BLaER1 (cell line): Measurements from ENCODE around the gene ZNF710.

Source experiments
- H3K27ac ChIP-seq: shearing (Covaris generic); formaldehyde crosslinking; 2 replicates; pipeline ENCODE4 v1.8.1; 2022
- H3K27me3 ChIP-seq: shearing (Covaris generic); formaldehyde crosslinking; 2 replicates; pipeline ENCODE4 v1.8.1; 2022
- H3K36me3 ChIP-seq: shearing (Covaris generic); formaldehyde crosslinking; 2 replicates; pipeline ENCODE4 v1.8.1; 2022
- H3K4me1 ChIP-seq: shearing (Covaris generic); formaldehyde crosslinking; 2 replicates; pipeline ENCODE4 v1.8.1; 2022
- H3K4me2 ChIP-seq: shearing (Covaris generic); formaldehyde crosslinking; 2 replicates; pipeline ENCODE4 v1.8.1; 2022
- H3K4me3 ChIP-seq: shearing (Covaris generic); formaldehyde crosslinking; 2 replicates; pipeline ENCODE4 v1.8.1; 2022
- H3K9ac ChIP-seq: shearing (Covaris generic); formaldehyde crosslinking; 2 replicates; pipeline ENCODE4 v1.8.1; 2022
- H3K9me3 ChIP-seq: shearing (Covaris generic); formaldehyde crosslinking; 2 replicates; pipeline ENCODE4 v1.8.1; 2022
- H4K20me1 ChIP-seq: shearing (Covaris generic); formaldehyde crosslinking; 2 replicates; pipeline ENCODE4 v1.8.1; 2022
- Cebpa-rat ChIP-seq: shearing (Covaris generic); IDR thresholded peaks from 2 replicates; pipeline ENCODE4 v1.8.1; 2022

Gene ZNF710

DNA sequence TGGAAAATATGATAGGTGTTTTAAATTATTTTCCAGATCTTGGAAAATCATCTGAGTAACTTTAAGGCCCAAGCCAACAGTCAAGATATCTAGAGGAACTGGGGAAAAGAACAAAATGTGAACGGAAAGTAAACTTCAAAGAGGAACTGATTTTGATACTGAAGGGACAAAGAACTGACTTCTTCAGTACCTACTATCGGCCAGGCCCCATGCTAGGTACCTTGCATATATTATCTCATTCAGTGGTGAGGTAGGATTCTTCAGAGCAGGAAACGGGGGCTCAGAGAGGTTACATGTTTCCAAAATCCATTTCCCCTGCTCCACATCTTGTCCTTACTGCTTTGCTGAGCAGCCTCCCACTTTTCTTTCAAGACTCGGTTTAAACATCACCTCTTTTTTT lies 9.8 kb upstream of the ZNF710 start:
- Histone ChIP-seq H3K27me3 (no peaks in the 10 kb centered on the region), H3K4me1 (no peaks in the 10 kb centered on the region), H4K20me1 (no peaks in the 10 kb centered on the region), H3K4me2 (no peak overlapping the region), H3K4me3 (no peak overlapping the region), H3K9me3 (no peaks in the 10 kb centered on the region), H3K27ac (no peak overlapping the region), H3K36me3 (no peaks in the 10 kb centered on the region), H3K9ac (no peak overlapping the region)
- TF ChIP-seq Cebpa-rat, result no peak

- Histone ChIP-seq H3K4me3 (no peak overlapping the region), H3K4me1 (peaks cover 4% of the 10 kb centered on the region), H3K27me3 (no peaks in the 10 kb centered on the region), H3K36me3 (no peaks in the 10 kb centered on the region), H3K4me2 (no peak overlapping the region), H3K27ac (no peak overlapping the region), H4K20me1 (no peaks in the 10 kb centered on the region), H3K9ac (no peak overlapping the region), H3K9me3 (no peaks in the 10 kb centered on the region)
- TF ChIP-seq Cebpa-rat, result no peak
These were observed 7.8 kb upstream of the ZNF710 start for GRCh38 chr15:89993349-89993748.

DNA sequence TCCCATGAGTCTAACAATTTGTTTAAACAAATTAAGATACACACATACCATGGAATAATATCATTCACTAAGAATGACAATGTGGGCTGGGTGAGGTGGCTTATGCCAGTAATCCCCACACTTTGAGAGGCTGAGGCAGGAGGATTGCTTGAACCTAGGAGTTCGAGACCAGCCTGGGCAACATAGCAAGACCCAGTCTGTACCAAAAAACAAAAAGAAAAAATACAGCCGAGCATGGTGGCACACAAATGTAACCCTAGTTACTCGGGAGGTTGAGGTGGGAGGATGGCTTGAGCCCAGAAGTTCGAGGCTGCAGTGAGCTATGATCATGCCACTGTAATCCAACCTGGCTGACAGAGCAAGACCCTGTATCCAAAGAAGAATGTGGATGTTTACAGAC lies 4.0 kb upstream of the ZNF710 start:
- Histone ChIP-seq H4K20me1 (no peaks in the 10 kb centered on the region), H3K4me2 (no peak overlapping the region), H3K9me3 (no peaks in the 10 kb centered on the region), H3K9ac (no peak overlapping the region), H3K4me1 (peaks cover 30% of the 10 kb centered on the region), H3K27ac (no peak overlapping the region), H3K4me3 (no peak overlapping the region), H3K27me3 (no peaks in the 10 kb centered on the region), H3K36me3 (no peaks in the 10 kb centered on the region)
- TF ChIP-seq Cebpa-rat, result no peak

DNA sequence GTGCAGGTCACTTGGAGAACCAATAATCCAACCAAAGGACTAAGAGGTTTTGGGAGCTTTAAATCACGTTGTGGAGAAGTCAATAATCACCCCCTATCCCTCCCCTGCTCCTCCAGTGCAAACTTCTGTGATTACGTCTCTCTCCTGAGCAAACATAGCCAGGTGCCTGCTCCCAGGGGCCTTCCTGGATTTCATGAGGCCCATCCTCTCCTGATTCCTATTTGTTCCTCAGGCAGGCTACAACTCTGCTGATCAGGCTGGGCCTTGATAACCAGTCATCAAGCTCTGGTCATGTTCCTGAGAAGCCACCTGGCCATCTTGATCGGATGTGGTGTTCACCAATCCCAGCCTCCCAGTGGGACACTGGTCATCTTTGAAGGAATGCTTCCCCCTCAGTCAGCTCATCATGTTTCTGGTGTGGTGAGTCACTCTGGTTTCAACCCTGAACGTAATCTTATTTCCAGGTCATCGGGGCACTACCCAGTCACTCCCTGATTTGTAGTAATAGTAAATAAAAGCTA lies 2.9 kb upstream of the ZNF710 start:
- H3K4me2 ChIP-seq, result 0 out of 2 replicates have a peak overlapping the region, but pooled peaks have one; percentile 97
- H3K27me3 ChIP-seq, result no peaks in the 10 kb centered on the region
- H3K27ac ChIP-seq, result no peak overlapping the region

GRCh38 chr15:89998923-89999675 lies 2.0 kb upstream of the ZNF710 start:
- Histone ChIP-seq H4K20me1 (0 out of 2 replicates have a peak, but pooled peaks cover 11% of the 10 kb centered on the region), H3K9me3 (no peaks in the 10 kb centered on the region), H3K27me3 (no peaks in the 10 kb centered on the region), H3K36me3 (no peaks in the 10 kb centered on the region), H3K4me1 (peaks cover 46% of the 10 kb centered on the region), H3K27ac (no peak overlapping the region; the same call in 1 of the 2 replicates), H3K9ac (no peak overlapping the region; the same call in 1 of the 2 replicates), H3K4me2 (peak overlapping the region; percentile 97), H3K4me3 (no peak overlapping the region)
- TF ChIP-seq Cebpa-rat, result no peak

More for the DNA sequence above, 2.9 kb upstream of the ZNF710 start:
- no peak overlapping the region for H3K9ac ChIP-seq
- no peaks in the 10 kb centered on the region for H3K36me3 ChIP-seq
- no peak for TF ChIP-seq Cebpa-rat
- 0 out of 2 replicates have a peak, but pooled peaks cover 2% of the 10 kb centered on the region for H4K20me1 ChIP-seq
- H3K4me1 ChIP-seq, result peaks cover 37% of the 10 kb centered on the region
- H3K9me3 ChIP-seq, result no peaks in the 10 kb centered on the region
- no peak overlapping the region for H3K4me3 ChIP-seq

GRCh38 chr15:89999676-90000185 lies 1.4 kb upstream of the ZNF710 start:
- no peak for TF ChIP-seq Cebpa-rat
- peak overlapping the region; percentile 80; the same call in 1 of the 2 replicates for H3K4me3 ChIP-seq
- H3K27ac ChIP-seq, result peak overlapping the region; percentile 94
- peak overlapping the region; percentile 91 for H3K9ac ChIP-seq
- H3K4me1 ChIP-seq, result peaks cover 52% of the 10 kb centered on the region
- peak overlapping the region; percentile 97 for H3K4me2 ChIP-seq
- H3K36me3 ChIP-seq, result 0 out of 2 replicates have a peak, but pooled peaks cover 5% of the 10 kb centered on the region
- no peaks in the 10 kb centered on the region for H3K27me3 ChIP-seq
- H3K9me3 ChIP-seq, result no peaks in the 10 kb centered on the region
- H4K20me1 ChIP-seq, result 0 out of 2 replicates have a peak, but pooled peaks cover 17% of the 10 kb centered on the region

- H3K27me3 ChIP-seq, result no peaks in the 10 kb centered on the region
- no peaks in the 10 kb centered on the region for H3K9me3 ChIP-seq
- peaks cover 23% of the 10 kb centered on the region for H4K20me1 ChIP-seq
- H3K4me2 ChIP-seq, result peak overlapping the region; percentile 97
- H3K4me1 ChIP-seq, result peaks cover 59% of the 10 kb centered on the region
- peak overlapping the region; percentile 80 for H3K4me3 ChIP-seq
- 0 out of 2 replicates have a peak, but pooled peaks cover 5% of the 10 kb centered on the region for H3K36me3 ChIP-seq
- H3K9ac ChIP-seq, result peak overlapping the region; percentile 91
- TF ChIP-seq Cebpa-rat, result no peak
- H3K27ac ChIP-seq, result peak overlapping the region; percentile 94
These were observed 730 bp upstream of the ZNF710 start for GRCh38 chr15:90000186-90001001.

GRCh38 chr15:90001683-90002427 lies 731 bp downstream of the ZNF710 start:
- peaks cover 37% of the 10 kb centered on the region for H4K20me1 ChIP-seq
- peak overlapping the region; percentile 80 for H3K4me3 ChIP-seq
- no peak for TF ChIP-seq Cebpa-rat
- H3K9ac ChIP-seq, result peak overlapping the region; percentile 91
- H3K9me3 ChIP-seq, result no peaks in the 10 kb centered on the region
- H3K4me1 ChIP-seq, result peaks cover 73% of the 10 kb centered on the region
- no peaks in the 10 kb centered on the region for H3K27me3 ChIP-seq
- H3K36me3 ChIP-seq, result 0 out of 2 replicates have a peak, but pooled peaks cover 20% of the 10 kb centered on the region
- H3K4me2 ChIP-seq, result peak overlapping the region; percentile 83
- peak overlapping the region; percentile 94 for H3K27ac ChIP-seq

GRCh38 chr15:90002428-90002844 lies 1.3 kb downstream of the ZNF710 start:
- peak overlapping the region; percentile 94 for H3K27ac ChIP-seq
- peaks cover 79% of the 10 kb centered on the region for H3K4me1 ChIP-seq
- TF ChIP-seq Cebpa-rat, result no peak

More at GRCh38 chr15:90002428-90002844, 1.3 kb downstream of the ZNF710 start:
- H4K20me1 ChIP-seq, result peaks cover 43% of the 10 kb centered on the region
- H3K36me3 ChIP-seq, result 0 out of 2 replicates have a peak, but pooled peaks cover 25% of the 10 kb centered on the region
- H3K9me3 ChIP-seq, result no peaks in the 10 kb centered on the region
- H3K4me2 ChIP-seq, result peak overlapping the region; percentile 83
- H3K4me3 ChIP-seq, result peak overlapping the region; percentile 80
- H3K9ac ChIP-seq, result peak overlapping the region; percentile 91
- H3K27me3 ChIP-seq, result no peaks in the 10 kb centered on the region
